Ishikawa (cell line): ENCODE data around the gene PNMA6E.

Experiments used
- CEBPB ChIP-seq: IDR thresholded peaks from 2 replicates; pipeline ENCODE4 v1.6.1; 2012
- EP300 ChIP-seq: IDR thresholded peaks from 2 replicates; pipeline ENCODE4 v1.6.1; 2012; ENCODE audit warnings: borderline replicate concordance
- FOXM1 ChIP-seq: IDR thresholded peaks from 2 replicates; pipeline ENCODE4 v1.6.1; 2012; ENCODE audit warnings: low read depth, borderline replicate concordance
- NFIC ChIP-seq: IDR thresholded peaks from 2 replicates; pipeline ENCODE4 v1.6.1; 2012
- RAD21 ChIP-seq: IDR thresholded peaks from 2 replicates; pipeline ENCODE4 v1.6.1; 2012; ENCODE audit warnings: low read depth
- ZBTB7A ChIP-seq: IDR thresholded peaks from 2 replicates; pipeline ENCODE4 v1.6.1; 2012; ENCODE audit warnings: low read depth
- TF ChIP-seq, protein P1 (sequence below): IDR thresholded peaks from 2 replicates; pipeline ENCODE4 v1.6.1; 2012; ENCODE audit warnings: low read depth, mild to moderate bottlenecking

GRCh38 chrX:153409414-153410101 is 8.4 kb upstream of the PNMA6E start:
- TF ChIP-seq ZBTB7A (no peak), FOXM1 (no peak), NFIC (no peak), RAD21 (no peak), EP300 (no peak), CEBPB (no peak)
- TF ChIP-seq, protein P1, sequence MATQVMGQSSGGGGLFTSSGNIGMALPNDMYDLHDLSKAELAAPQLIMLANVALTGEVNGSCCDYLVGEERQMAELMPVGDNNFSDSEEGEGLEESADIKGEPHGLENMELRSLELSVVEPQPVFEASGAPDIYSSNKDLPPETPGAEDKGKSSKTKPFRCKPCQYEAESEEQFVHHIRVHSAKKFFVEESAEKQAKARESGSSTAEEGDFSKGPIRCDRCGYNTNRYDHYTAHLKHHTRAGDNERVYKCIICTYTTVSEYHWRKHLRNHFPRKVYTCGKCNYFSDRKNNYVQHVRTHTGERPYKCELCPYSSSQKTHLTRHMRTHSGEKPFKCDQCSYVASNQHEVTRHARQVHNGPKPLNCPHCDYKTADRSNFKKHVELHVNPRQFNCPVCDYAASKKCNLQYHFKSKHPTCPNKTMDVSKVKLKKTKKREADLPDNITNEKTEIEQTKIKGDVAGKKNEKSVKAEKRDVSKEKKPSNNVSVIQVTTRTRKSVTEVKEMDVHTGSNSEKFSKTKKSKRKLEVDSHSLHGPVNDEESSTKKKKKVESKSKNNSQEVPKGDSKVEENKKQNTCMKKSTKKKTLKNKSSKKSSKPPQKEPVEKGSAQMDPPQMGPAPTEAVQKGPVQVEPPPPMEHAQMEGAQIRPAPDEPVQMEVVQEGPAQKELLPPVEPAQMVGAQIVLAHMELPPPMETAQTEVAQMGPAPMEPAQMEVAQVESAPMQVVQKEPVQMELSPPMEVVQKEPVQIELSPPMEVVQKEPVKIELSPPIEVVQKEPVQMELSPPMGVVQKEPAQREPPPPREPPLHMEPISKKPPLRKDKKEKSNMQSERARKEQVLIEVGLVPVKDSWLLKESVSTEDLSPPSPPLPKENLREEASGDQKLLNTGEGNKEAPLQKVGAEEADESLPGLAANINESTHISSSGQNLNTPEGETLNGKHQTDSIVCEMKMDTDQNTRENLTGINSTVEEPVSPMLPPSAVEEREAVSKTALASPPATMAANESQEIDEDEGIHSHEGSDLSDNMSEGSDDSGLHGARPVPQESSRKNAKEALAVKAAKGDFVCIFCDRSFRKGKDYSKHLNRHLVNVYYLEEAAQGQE, result no peak
